GM20000 (cell line): ENCODE measurements around the gene CD52.
"Not testable (repeated sequence)": the region's sequence is repeated elsewhere in the genome, so short reads cannot be mapped to it uniquely, and the experiment has no call there.

Experiments used
- DNase-seq: peaks from one replicate; pipeline ENCODE4 v3.0.0; 2012; ENCODE audit warnings: low spot score
- CTCF ChIP-seq: IDR thresholded peaks from 2 replicates; pipeline ENCODE4 v1.5.1; 2012; ENCODE audit warnings: mild to moderate bottlenecking, control low read depth; ENCODE audit errors: extremely low read depth, missing control alignments

CD52 gene

GRCh38 chr1:26290122-26290881, 27.5 kb upstream of the CD52 start:
- no peak for TF ChIP-seq CTCF
- DNase-seq, result no peak

- DNase-seq, result peak; percentile 28
- no peak for TF ChIP-seq CTCF
Measured at GRCh38 chr1:26290882-26291261, 26.9 kb upstream of the CD52 start.

DNA sequence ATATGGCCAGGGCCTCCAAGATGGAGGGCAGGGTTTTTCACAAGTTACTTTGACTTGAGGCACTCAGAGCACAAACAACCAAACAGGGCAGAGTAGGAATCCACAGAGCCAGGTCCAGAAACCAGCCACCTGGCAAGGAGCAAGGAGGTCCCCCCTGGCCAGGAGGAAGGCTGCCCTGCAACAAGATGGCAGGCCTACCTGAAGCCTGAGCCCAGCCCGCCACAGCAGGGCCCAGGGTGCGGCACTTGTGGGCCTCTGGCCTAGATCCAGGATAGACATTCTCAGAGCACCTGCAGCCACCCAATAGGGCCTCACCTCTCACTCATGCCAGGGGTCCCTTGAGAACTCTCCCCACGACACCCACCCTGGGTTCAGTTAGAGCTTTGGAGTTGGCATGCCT, 26.3 kb upstream of the CD52 start:
- no peak for TF ChIP-seq CTCF
- DNase-seq, result no peak

- no peak for TF ChIP-seq CTCF
- DNase-seq, result no peak
Measured at GRCh38 chr1:26291939-26292338, 25.8 kb upstream of the CD52 start.

DNA sequence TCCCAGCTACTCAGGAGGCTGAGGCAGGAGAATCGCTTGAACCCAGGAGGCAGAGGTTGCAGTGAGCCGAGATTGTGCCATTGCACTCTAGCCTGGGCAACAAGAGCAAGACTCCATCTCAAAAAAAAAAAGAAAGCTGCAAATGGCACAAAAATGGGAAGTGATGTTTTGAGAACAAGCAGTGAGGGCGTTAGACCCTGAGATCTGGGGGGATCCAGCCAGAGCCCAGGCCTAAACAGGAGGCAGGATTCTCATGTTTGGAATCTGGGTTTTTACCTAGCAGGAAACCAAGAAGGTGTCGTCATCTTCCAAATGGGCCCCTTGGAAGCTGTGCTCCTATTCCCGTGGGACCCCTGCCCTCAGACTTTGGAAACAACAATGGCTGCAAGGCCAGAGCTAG, 25.0 kb upstream of the CD52 start:
- not testable (repeated sequence) for DNase-seq

DNA sequence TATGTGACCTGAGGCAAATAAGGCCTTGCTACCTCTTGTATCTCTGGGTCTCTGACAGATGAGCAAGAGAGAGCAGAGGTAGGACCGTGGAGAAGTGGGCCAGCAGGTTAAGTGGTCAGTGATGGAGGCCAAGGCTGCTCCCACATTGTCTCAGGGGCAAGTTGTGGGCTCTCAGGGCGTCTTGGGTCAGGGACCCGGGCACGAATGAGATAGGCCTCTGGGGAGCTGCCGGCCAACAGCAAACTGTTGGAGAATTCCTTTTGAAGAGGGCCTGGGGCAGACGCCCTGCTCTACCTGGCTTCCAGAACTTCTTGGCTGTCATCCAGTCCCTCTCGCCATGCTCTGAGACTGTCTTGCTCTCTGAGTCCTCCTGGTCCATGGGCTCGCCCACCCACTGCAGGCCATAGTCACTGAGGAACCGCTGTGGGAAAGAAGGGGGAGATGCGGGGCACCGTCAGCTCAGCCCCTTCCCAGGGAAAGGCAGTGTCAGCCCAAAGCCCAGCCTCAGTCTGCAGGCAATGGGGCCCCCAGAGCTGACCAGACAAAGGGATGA, 23.8 kb upstream of the CD52 start:
- no peak for DNase-seq
- no peak for TF ChIP-seq CTCF

DNA sequence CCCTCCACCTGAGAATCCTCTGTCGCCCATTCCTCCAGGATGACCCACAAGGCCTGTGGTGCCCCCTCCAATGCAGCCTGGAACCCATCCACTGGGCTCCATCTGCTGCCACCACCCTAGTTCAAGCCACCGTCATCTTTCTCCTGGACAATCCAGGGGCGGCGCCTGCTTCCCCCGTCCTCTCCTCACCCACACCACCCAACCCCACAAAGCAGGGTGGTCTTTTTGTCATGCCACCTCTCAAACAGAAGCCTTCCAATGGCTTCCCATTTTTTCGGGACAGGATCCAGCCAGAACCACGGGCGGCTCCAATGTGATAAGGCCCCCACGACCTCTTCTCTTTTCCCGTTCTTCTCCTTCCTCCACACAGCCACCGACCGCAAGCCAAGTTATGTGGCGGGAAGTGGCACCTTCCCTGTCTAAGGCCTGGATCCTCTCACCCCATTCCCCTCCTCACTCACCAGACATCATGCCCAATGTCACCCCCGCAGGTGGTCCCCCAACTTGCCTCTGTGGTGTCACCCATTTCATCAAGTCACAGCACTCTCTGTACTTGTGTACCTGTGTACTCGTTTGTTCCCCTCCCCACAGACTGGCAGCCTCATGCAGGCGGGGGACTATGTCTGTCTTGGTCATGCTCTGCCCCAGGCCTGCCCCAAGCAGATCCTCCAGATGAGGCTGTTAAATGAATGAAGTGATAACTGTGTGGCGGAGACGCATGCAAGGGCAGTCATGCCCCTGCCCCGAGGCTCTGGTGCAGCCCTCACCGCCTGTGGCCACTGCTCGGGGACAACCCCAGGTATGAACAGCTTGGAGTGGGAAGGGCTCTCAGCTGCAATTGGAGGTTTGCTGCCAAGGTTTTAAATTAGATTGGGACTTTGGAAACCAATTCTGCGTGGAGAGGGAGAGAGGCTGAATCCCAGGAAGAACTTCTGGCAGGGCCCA, 22.3 kb upstream of the CD52 start:
- TF ChIP-seq CTCF, result no peak

More for the DNA sequence above, 22.3 kb upstream of the CD52 start:
- DNase-seq, result no peak
